ENCODE results near the gene SNRK. TPM values are rescaled to one million over a fixed set of nuclear protein-coding genes. Genes with fewer than 3 reads are reported as not detected.

SNRK gene
- total RNA-seq, 1 experiment from 2014 or later, result 12.0 TPM

GRCh38 chr3:43361077-43361476, 74.7 kb downstream of the SNRK start:
- no peak overlapping the region for H4K91ac ChIP-seq (ENCODE audit: insufficient read length, low read depth, low read length)
- no CpG with 5 or more reads among the region's 5 CpGs for WGBS (ENCODE audit: extremely low coverage, insufficient read length, low lambda C conversion rate)
- DNase-seq, result no peak
- peaks cover 25% of the 10 kb centered on the region for H3K27me3 Mint-ChIP-seq (ENCODE audit: low read depth)
- H3K4ac ChIP-seq (ENCODE audit: low read depth, low read length), result no peak overlapping the region
- H4K20me1 ChIP-seq (ENCODE audit: control insufficient read depth, insufficient read depth, insufficient read length), result no peaks in the 10 kb centered on the region
- H3K4me3 Mint-ChIP-seq, result no peak overlapping the region
- no peak overlapping the region for H3K27ac Mint-ChIP-seq
- no peak overlapping the region for H3K18ac ChIP-seq (ENCODE audit: insufficient read length, low read depth, low read length)
- H3K36me3 Mint-ChIP-seq (ENCODE audit: insufficient read depth in 1 of 3, low read depth in 3 of 3), result peaks cover 9 to 22% (median 11%) of the 10 kb centered on the region in 3 experiments
- peaks cover 4% of the 10 kb centered on the region in 2 experiments; a peak in 4 of 5 replicates for H3K9me3 Mint-ChIP-seq
- no peaks in the 10 kb centered on the region for H3K9me3 ChIP-seq (ENCODE audit: control insufficient read depth, low read depth, low read length)
- no peak overlapping the region for H3K27ac ChIP-seq (ENCODE audit: insufficient read length, low read depth, low read length)
- no peak overlapping the region for H2BK20ac ChIP-seq (ENCODE audit: low read depth, low read length, poor library complexity, severe bottlenecking)
- no peak overlapping the region for H3K14ac ChIP-seq (ENCODE audit: insufficient read depth, low read length)
- no peak overlapping the region for H3K23ac ChIP-seq (ENCODE audit: insufficient read length, low read depth, low read length)
- H3K23me2 ChIP-seq (ENCODE audit: insufficient read length, low read depth, low read length, poor library complexity, severe bottlenecking), result no peaks in the 10 kb centered on the region
- H2BK12ac ChIP-seq (ENCODE audit: insufficient read length, low read depth, low read length), result no peak overlapping the region
- peaks cover 28 to 34% of the 10 kb centered on the region in 2 experiments for H3K4me1 Mint-ChIP-seq
- no peak overlapping the region for H4K5ac ChIP-seq (ENCODE audit: insufficient read length, low read depth, low read length)
- H3K56ac ChIP-seq (ENCODE audit: insufficient read length, low read depth, low read length), result no peak overlapping the region
- peaks cover 4% of the 10 kb centered on the region; the same call in 1 of the 2 replicates for H3K4me1 ChIP-seq (ENCODE audit: insufficient read depth, low read length)
- H3K79me1 ChIP-seq (ENCODE audit: insufficient read depth, low read depth, low read length, poor library complexity, severe bottlenecking), result no peaks in the 10 kb centered on the region
- no peaks in the 10 kb centered on the region for H3K27me3 ChIP-seq (ENCODE audit: insufficient read depth, low read length)
- H2BK5ac ChIP-seq (ENCODE audit: insufficient read length, low read length), result no peak overlapping the region
- H4K8ac ChIP-seq (replicated peaks; ENCODE audit: insufficient read length, low read depth, low read length), result no peak overlapping the region
- H3K4me2 ChIP-seq (ENCODE audit: insufficient read depth, insufficient read length, low read length), result no peak overlapping the region
- no peak overlapping the region for H3T11ph ChIP-seq (ENCODE audit: low read length)
- no peak overlapping the region for H2BK15ac ChIP-seq (ENCODE audit: low read depth, low read length)
- no peaks in the 10 kb centered on the region for H3K79me2 ChIP-seq (ENCODE audit: insufficient read depth, low read length)
- H2BK120ac ChIP-seq (ENCODE audit: low read depth, low read length, poor library complexity, severe bottlenecking), result no peak overlapping the region
- H2AK5ac ChIP-seq (ENCODE audit: insufficient read length, low read length), result no peak overlapping the region
- H2AFZ ChIP-seq (ENCODE audit: low read length), result no peak overlapping the region
- H3K9ac ChIP-seq (ENCODE audit: extremely low read depth, insufficient read length, low read length), result no peak overlapping the region
- TF ChIP-seq CTCF (conservative IDR thresholded peaks at IDR 0.05), result no peak
